Hematopoietic multipotent progenitor cell treated with erythropoietin and hydrocortisone succinate and interleukin-3 and kit ligand, for 4 days (in vitro differentiated cells): Measurements from ENCODE around the gene TLE2.
"Not testable (repeated sequence)": the region's sequence is repeated elsewhere in the genome, so short reads cannot be mapped to it uniquely, and the experiment has no call there.

Experiments used
- DNase-seq: peaks from one replicate; pipeline ENCODE4 v3.0.0-alpha.2; 2015

The TLE2 gene

DNA sequence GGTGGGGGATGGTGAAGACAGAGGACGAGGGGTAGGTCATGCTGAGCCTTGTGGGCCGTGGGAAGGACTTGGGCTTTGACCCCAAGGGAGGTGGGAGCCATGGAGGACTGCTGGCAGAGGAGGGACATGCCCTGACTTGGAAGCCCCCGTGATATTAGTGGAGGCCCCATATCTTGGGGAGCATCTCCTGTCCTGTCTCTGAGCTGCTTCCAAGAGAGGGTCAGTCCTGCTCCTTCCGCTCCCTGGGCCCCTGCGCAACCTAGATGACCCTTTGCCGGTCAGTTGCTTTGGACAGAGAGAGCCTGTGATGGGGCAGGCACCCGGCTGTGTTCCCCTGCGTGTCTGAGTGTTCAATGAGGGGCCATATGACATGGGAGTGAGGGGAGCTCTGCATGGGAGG is 46.5 kb downstream of the TLE2 start:
- DNase-seq = no peak

DNA sequence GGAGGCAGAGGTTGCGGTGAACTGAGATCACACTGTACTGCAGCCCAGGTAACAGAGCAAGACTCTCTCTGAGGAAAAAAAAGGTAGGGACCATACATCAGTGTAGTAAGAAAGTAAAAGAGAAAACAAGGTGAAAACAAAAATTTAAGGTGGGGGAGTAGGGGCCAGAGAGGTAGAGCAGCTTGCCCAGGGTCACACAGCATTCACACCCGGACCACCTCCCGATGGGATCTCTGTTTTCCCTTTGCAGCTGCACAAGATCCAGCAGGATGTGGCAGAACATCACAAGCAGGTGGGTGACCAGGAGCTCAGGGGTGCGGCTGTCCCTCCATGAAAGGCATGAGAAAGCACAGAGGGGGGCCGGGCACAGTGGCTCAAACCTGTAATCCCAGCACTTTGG is 47.2 kb downstream of the TLE2 start:
- no peak for DNase-seq

- DNase-seq = no peak
Observed at GRCh38 chr19:2978772-2979171, 50.3 kb downstream of the TLE2 start.

DNA sequence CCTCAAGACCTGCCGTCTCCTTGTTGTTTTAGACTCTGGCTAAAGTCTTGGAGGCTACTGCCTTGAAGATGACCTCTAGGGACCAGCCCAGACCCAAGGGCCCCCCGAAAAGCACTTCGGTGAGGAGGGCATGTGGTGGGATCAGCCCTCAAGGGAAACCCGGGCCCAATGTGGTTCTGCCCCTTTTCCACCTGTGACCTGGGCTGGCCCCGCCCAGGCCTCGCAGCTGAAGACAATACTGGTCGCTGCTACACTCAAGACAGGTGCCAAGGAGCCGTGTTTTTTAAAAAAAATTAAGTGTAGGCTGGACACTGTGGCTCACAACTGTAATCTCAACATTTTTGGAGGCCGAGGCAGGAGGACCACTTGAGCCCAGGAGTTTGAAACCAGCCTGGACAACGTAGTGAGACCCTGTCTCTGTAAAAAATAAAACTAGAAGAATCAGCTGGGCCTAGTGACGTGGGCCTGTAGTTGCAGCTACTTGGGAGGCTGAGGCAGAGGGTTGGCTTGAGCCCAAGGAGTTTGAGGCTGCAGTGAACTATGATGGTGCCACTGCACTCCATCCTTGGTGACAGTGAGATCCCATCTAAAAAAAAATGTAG is 50.8 kb downstream of the TLE2 start:
- no peak for DNase-seq

GRCh38 chr19:2977746-2978138 is 51.3 kb downstream of the TLE2 start:
- peak; percentile 21 for DNase-seq

GRCh38 chr19:2977001-2977745 is 51.9 kb downstream of the TLE2 start, which contains the start of gene TLE6:
Gene TLE6, plus strand, starts transcription at chr19:2977564. Its CDS starts 670 bp downstream, at chr19:2978234.
- DNase-seq = peak; percentile 97

GRCh38 chr19:2976609-2977000 is 52.5 kb downstream of the TLE2 start:
- no peak for DNase-seq

- DNase-seq = peak; percentile 85
Observed at GRCh38 chr19:2974342-2975041, 54.6 kb downstream of the TLE2 start.

GRCh38 chr19:2973229-2973628 is 55.9 kb downstream of the TLE2 start:
- DNase-seq = no peak

GRCh38 chr19:2970201-2970835 is 58.8 kb downstream of the TLE2 start:
- peak; percentile 41 for DNase-seq

DNA sequence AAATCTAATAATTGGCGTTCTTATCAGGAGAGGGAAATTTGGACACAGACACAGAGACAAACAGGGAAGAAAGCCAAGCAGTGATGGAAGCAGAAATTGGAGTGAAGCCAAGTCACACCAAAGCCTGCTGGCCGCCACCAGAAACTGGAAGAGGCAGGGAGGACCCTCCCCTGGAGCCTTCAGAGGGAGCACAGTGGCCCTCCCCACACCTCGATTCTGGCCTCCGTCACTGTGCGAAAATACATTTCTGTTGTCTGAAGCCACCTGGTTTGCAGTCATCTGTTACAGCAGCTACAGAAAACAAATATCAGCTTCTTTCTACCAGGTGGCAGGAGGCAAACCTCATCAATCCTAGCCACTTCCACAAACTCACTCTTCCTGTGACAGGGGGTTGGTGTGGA is 60.0 kb downstream of the TLE2 start:
- no peak for DNase-seq

GRCh38 chr19:2967972-2968371 is 61.1 kb downstream of the TLE2 start:
- DNase-seq = no peak

DNA sequence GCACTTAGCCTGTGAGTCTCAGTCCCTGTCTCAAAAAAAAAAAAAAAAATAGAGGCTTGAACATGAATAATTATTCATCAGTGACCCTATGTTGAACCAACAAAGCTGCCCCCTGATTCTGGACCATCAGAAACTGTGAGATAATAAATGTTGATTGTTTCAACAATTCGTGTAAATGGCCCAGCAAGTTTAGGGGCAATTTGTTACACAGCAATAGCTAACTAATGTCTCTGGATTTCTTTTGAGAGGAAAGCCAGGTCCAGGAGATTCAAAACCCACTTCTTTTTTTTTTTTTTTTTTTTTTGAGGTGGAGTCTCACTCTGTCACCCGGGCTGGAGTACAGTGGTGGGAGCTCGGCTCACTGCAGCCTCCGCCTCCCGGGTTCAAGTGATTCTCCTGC is 64.2 kb downstream of the TLE2 start:
- DNase-seq = no peak

DNA sequence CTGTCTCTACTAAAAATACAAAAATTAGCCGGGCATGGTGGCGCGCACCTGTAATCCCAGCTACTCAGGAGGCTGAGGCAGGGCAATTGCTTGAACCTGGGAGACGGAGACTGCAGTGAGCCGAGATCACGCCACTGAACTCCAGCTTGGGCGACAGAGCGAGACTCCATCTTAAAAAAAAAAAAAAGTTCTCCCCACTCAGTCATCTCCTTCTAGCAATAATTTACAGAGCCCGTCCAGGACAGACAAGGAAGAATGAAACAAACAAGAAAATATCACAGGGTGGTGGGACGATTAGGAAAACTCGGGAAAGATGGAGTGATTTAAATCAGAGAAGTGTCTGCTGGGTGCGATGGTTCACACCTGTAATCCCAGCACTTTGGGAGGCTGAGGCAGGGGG is 65.4 kb downstream of the TLE2 start:
- DNase-seq = not testable (repeated sequence)

- no peak for DNase-seq
Observed at GRCh38 chr19:2963122-2963521, 66.0 kb downstream of the TLE2 start.

- DNase-seq = peak; percentile 85
Observed at GRCh38 chr19:2962018-2962670, 66.9 kb downstream of the TLE2 start.

GRCh38 chr19:2960120-2960519 is 69.0 kb downstream of the TLE2 start:
- no peak for DNase-seq

GRCh38 chr19:2957160-2957559 is 71.9 kb downstream of the TLE2 start:
- DNase-seq = no peak

DNA sequence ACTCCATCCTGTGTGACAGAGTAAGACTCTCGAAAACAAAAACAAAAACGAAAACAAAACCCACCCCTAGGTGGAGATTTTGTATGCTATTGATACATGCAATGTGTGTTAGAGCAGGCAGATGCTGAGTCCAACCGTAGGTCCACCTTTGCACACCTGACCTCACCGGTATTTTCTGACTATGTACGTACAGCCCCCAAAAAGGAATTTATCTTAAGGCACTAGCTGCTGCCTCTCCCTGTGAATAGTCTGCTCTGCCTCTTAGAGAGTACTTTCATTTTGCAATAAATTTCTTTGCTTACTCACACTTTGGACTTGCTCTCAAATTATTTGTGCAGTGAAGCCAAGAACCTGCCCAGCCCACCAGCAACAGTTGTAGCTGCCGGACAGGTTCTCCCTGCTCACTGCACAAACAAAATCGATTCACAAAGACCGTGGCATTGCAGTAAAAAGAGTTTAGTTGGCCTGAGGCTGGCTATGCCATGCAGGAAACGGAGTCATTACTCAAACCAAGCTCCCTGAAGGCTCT is 76.1 kb downstream of the TLE2 start:
- no peak for DNase-seq

- DNase-seq = peak; percentile 100
Observed at GRCh38 chr19:2950286-2951124, 78.6 kb downstream of the TLE2 start.

DNA sequence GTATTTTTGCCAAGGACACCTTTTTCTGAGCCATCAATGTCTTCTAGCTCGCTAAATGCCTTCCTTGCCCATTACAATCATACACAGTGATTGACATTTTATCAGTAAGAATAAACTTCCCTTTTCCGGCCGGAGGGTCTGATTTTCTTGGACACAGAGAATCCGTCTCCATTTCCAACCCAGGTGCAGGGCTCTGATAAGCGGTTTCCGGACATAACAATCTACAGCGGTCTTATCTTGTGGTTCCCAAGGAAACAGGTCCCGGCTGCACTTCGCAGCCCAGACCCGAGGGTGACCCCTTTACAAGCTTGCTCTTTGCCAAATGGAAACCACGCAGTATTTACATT is 79.2 kb downstream of the TLE2 start:
- peak; percentile 98 for DNase-seq
